Right lobe of liver (tissue), 6 donors: ENCODE data around the gene BLOC1S4. TPM values are rescaled to one million over a fixed set of nuclear protein-coding genes. Genes with fewer than 3 reads are reported as not detected.

Experiments used
- ATAC-seq, 4 donors: fragments of 200-7000 bp; cut with Tn5 transposase; one replicate each; pipeline ENCODE4 v1.9.1; 2020; ENCODE audit warnings: mild to moderate bottlenecking in 4 of 4, moderate library complexity in 4 of 4
- DNase-seq, 3 donors: peaks; one replicate each; pipeline ENCODE4 v3.0.0-alpha.2; 2020
- H3K27ac ChIP-seq, 3 donors: fragments of 200-600 bp; one replicate each; pipeline ENCODE4 v1.8.0; 2022
- H3K27me3 ChIP-seq, 2 donors: fragments of 200-600 bp; one replicate each; pipeline ENCODE4 v1.8.0; 2022
- H3K36me3 ChIP-seq, 4 donors: fragments of 200-600 bp; sonication (generic) in 1 of 4; one replicate each; pipeline versions ENCODE4 v1.5.1 to v1.8.0; 2017 to 2022; ENCODE audit warnings: control low read depth in 1 of 4
- H3K4me1 ChIP-seq, 4 donors: fragments of 200-600 bp; sonication (generic) in 1 of 4; one replicate each; pipeline versions ENCODE4 v1.5.1 to v1.8.0; 2017 to 2022; ENCODE audit warnings: control low read depth in 1 of 4
- H3K4me3 ChIP-seq, 3 donors: fragments of 200-600 bp; one replicate each; pipeline ENCODE4 v1.8.0; 2022
- H3K9me3 ChIP-seq, 4 donors: fragments of 200-600 bp; sonication (generic) in 1 of 4; one replicate each; pipeline versions ENCODE4 v1.5.1 to v1.8.0; 2017 to 2022; ENCODE audit warnings: control low read depth in 1 of 4
- CTCF ChIP-seq, 4 donors: fragments of 200-600 bp in 3 of 4; fragments of 450-650 bp in 1 of 4; IDR thresholded peaks; one replicate each; pipeline versions ENCODE4 v1.5.1 to v1.8.0; 2016 to 2022; ENCODE audit warnings: antibody characterized with exemption in 4 of 4, mild to moderate bottlenecking in 2 of 4
- POLR2A ChIP-seq: fragments of 450-650 bp; IDR thresholded peaks from one replicate; pipeline ENCODE4 v1.6.1; 2017; ENCODE audit warnings: antibody characterized with exemption, mild to moderate bottlenecking
- WGBS: methylation state at CpG from one replicate; pipeline ENCODE4 v1.1.6; 2018; ENCODE audit warnings: low coverage, low lambda C conversion rate; ENCODE audit not compliant: insufficient coverage; ENCODE audit errors: missing lambda C conversion rate; 5-methylcytosine and 5-hydroxymethylcytosine counted together
- intact Hi-C, 2 donors: fragments of 100-400 bp; cut with DNase I; formaldehyde crosslinking; loops; one replicate each; pipeline versions ENCODE4 v1.11.2 to v1.14.1; 2022
- total RNA-seq, 6 experiments: library from RNA; depleted of rRNA in 2 of 6; stranded (reverse); fragments of >200 nt in 2 of 6; fragmentation: NEBNext Ultra II Directional in 3 of 6; extraction: Animal tissue kit (Norgen Biotek cat#: 25700) in 3 of 6; gene quantifications; one replicate each; pipeline versions ENCODE4 v1.1.0 to v1.2.4, GENCODE V29; 2016 to 2023
- donor health status: DM: no; HTN: yes; CAD: no.
- donor health status: DM: no; HTN: no; CAD: no.
- donor health status: DM: no; HTN: no; CAD: no.
- donor health status: DM: no; HTN: yes; CAD: no.
- donor health status: DM: no; HTN: yes; CAD: no.

BLOC1S4 gene
- total RNA-seq, 6 experiments from 2014 or later, result 3.0 to 9.9 (median 6.6) TPM

DNA sequence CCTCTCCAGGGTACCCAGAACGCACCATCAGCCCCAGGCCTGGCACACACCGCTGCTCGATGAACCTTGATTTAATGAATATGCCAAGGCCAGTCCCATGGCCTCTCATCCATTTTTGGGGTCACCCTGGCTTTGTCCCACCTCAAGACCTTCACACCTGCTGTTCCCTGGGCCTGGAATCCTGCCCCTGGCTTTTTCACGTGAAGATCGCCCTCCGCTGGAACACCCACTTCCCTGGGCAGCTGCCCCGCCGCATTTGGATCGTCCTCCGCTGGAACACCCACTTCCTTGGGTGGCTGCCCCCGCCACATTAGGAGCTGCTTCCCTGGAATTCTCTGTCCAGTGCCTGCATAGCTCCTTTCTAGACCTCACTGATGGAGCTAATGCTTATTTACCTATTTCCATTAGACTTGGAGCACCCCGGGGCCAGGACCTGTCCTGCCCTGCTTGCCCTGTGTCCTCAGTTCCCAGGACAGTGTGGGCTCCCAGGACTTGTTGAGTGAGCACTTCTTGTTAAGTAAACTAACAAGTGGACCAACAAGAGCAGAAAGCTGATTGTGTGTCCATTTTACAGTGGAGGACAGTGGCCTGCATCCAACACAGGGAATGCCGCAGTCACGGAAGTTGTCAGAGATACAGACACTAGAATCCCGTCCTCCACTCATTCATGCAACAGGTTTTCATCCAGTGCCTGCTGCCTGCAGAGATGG, 12.5 kb downstream of the BLOC1S4 start:
- peaks cover 0 to 42% (median 16%) of the 10 kb centered on the region in 4 donors for H3K4me1 ChIP-seq
- H3K27ac ChIP-seq, result peak overlapping the region in 1 of 3 donors; percentile 62
- intact Hi-C loops, result loop anchor here in 1 of 2 donors (10.0 kb wide), 1 partner anchor 346 kb away; no protein-coding TSS in a partner anchor
- TF ChIP-seq POLR2A (no peak), CTCF (IDR thresholded peaks at IDR 0.05) (no peak)
- H3K27me3 ChIP-seq, result no peaks in the 10 kb centered on the region
- H3K36me3 ChIP-seq, result no peaks in the 10 kb centered on the region
- ATAC-seq (peak in 3 of 4 donors; percentile 37 to 58 (median 55)), DNase-seq (peak in 2 of 3 donors; percentile 87 to 89)
- no peaks in the 10 kb centered on the region for H3K9me3 ChIP-seq
- 66% methylated on average over 11 of the region's 15 CpGs for WGBS
- H3K4me3 ChIP-seq, result peak overlapping the region in 1 of 3 donors; percentile 16

- TF ChIP-seq POLR2A, result no peak
- TF ChIP-seq CTCF (IDR thresholded peaks at IDR 0.05), result no peak
- Histone ChIP-seq H3K9me3 (no peaks in the 10 kb centered on the region), H3K4me1 (peaks cover 0 to 62% (median 20%) of the 10 kb centered on the region in 4 donors), H3K4me3 (no peak overlapping the region), H3K27ac (peak overlapping the region in 1 of 3 donors; percentile 94), H3K36me3 (no peaks in the 10 kb centered on the region), H3K27me3 (no peaks in the 10 kb centered on the region)
- 68% methylated on average over 7 of the region's 20 CpGs for WGBS
- DNase-seq (no peak), ATAC-seq (no peak)
- intact Hi-C loops, result no loop called here
These were observed 14.8 kb downstream of the BLOC1S4 start for GRCh38 chr4:6730603-6731317.

GRCh38 chr4:6731318-6731675, 15.3 kb downstream of the BLOC1S4 start:
- Histone ChIP-seq H3K4me1 (peaks cover 0 to 65% (median 20%) of the 10 kb centered on the region in 4 donors), H3K27ac (peak overlapping the region in 1 of 3 donors; percentile 94), H3K4me3 (no peak overlapping the region), H3K9me3 (no peaks in the 10 kb centered on the region), H3K36me3 (no peaks in the 10 kb centered on the region), H3K27me3 (no peaks in the 10 kb centered on the region)
- no peak for TF ChIP-seq CTCF (IDR thresholded peaks at IDR 0.05)
- no peak for TF ChIP-seq POLR2A
- 86% methylated on average over 3 of the region's 8 CpGs for WGBS
- intact Hi-C loops, result no loop called here
- ATAC-seq (no peak), DNase-seq (no peak)

GRCh38 chr4:6731780-6732179, 15.8 kb downstream of the BLOC1S4 start:
- Histone ChIP-seq H3K27me3 (no peaks in the 10 kb centered on the region), H3K27ac (peak overlapping the region in 1 of 3 donors; percentile 94), H3K4me1 (peaks cover 0 to 65% (median 20%) of the 10 kb centered on the region in 4 donors), H3K9me3 (no peaks in the 10 kb centered on the region), H3K36me3 (no peaks in the 10 kb centered on the region), H3K4me3 (no peak overlapping the region)
- intact Hi-C loops, result no loop called here
- WGBS, result 100% methylated on average over 2 of the region's 6 CpGs
- no peak for DNase-seq
- no peak for ATAC-seq
- TF ChIP-seq CTCF (IDR thresholded peaks at IDR 0.05) (no peak), POLR2A (no peak)
